NCI-H1930 (cell line): ENCODE measurements around the gene OR7C1.
"Not testable (repeated sequence)": the region's sequence is repeated elsewhere in the genome, so short reads cannot be mapped to it uniquely, and the experiment has no call there.

Source experiments
- DNase-seq, 2 experiments: peaks; one replicate each; lab custom pipeline; 2025; lab: John Stamatoyannopoulos, UW

Gene OR7C1

GRCh38 chr19:14784730-14785101 is 50.3 kb downstream of the OR7C1 start:
- not testable (repeated sequence) for DNase-seq

- not testable (repeated sequence) for DNase-seq
These were observed 51.5 kb downstream of the OR7C1 start for GRCh38 chr19:14783410-14783998.

GRCh38 chr19:14782626-14783409 is 52.2 kb downstream of the OR7C1 start:
- DNase-seq: no peak

GRCh38 chr19:14781713-14782536 is 53.1 kb downstream of the OR7C1 start:
- not testable (repeated sequence) for DNase-seq

GRCh38 chr19:14780622-14781225 is 54.3 kb downstream of the OR7C1 start:
- not testable (repeated sequence) for DNase-seq

- no peak for DNase-seq
These were observed 55.8 kb downstream of the OR7C1 start for GRCh38 chr19:14779151-14779550.

- not testable (repeated sequence) for DNase-seq
These were observed 56.7 kb downstream of the OR7C1 start, which contains the start of gene ADGRE2 for GRCh38 chr19:14778110-14778845. Gene ADGRE2, minus strand, starts transcription at chr19:14778560. Its CDS starts 1,804 bp downstream, at chr19:14776756.

- DNase-seq: not testable (repeated sequence)
These were observed 57.3 kb downstream of the OR7C1 start for GRCh38 chr19:14777645-14778044.

GRCh38 chr19:14775869-14776586 is 59.0 kb downstream of the OR7C1 start:
- DNase-seq: no peak

GRCh38 chr19:14775326-14775725 is 59.7 kb downstream of the OR7C1 start:
- not testable (repeated sequence) for DNase-seq

GRCh38 chr19:14774373-14774772 is 60.6 kb downstream of the OR7C1 start:
- DNase-seq: no peak

- not testable (repeated sequence) for DNase-seq
These were observed 61.3 kb downstream of the OR7C1 start for GRCh38 chr19:14773722-14774121.

- no peak for DNase-seq
These were observed 62.0 kb downstream of the OR7C1 start for GRCh38 chr19:14772995-14773394.

GRCh38 chr19:14772467-14772866 is 62.5 kb downstream of the OR7C1 start:
- DNase-seq: no peak

- DNase-seq: no peak
These were observed 63.8 kb downstream of the OR7C1 start for GRCh38 chr19:14770944-14771839.

GRCh38 chr19:14770136-14770535 is 64.8 kb downstream of the OR7C1 start:
- no peak for DNase-seq

- no peak for DNase-seq
These were observed 65.8 kb downstream of the OR7C1 start for GRCh38 chr19:14769201-14769600.

GRCh38 chr19:14768001-14768400 is 67.0 kb downstream of the OR7C1 start:
- DNase-seq: no peak

GRCh38 chr19:14767466-14767971 is 67.5 kb downstream of the OR7C1 start:
- no peak for DNase-seq
